Stimulated activated CD8-positive, alpha-beta memory T cell treated with anti-CD3 and anti-CD28 coated beads, Interleukin-4, amount 100 ng/mL, for 48 hours (primary cell): ENCODE results near the gene PCDHGA1.

Experiments used
- DNase-seq: peaks from one replicate; pipeline ENCODE4 v3.0.0-alpha.2; 2020

The PCDHGA1 gene

DNA sequence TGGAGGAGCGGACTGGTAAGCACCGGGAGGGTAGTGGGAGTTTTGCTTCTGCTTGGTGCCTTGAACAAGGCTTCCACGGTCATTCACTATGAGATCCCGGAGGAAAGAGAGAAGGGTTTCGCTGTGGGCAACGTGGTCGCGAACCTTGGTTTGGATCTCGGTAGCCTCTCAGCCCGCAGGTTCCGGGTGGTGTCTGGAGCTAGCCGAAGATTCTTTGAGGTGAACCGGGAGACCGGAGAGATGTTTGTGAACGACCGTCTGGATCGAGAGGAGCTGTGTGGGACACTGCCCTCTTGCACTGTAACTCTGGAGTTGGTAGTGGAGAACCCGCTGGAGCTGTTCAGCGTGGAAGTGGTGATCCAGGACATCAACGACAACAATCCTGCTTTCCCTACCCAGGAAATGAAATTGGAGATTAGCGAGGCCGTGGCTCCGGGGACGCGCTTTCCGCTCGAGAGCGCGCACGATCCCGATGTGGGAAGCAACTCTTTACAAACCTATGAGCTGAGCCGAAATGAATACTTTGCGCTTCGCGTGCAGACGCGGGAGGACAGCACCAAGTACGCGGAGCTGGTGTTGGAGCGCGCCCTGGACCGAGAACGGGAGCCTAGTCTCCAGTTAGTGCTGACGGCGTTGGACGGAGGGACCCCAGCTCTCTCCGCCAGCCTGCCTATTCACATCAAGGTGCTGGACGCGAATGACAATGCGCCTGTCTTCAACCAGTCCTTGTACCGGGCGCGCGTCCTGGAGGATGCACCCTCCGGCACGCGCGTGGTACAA, 146.0 kb downstream of the PCDHGA1 start:
- DNase-seq = no peak

DNA sequence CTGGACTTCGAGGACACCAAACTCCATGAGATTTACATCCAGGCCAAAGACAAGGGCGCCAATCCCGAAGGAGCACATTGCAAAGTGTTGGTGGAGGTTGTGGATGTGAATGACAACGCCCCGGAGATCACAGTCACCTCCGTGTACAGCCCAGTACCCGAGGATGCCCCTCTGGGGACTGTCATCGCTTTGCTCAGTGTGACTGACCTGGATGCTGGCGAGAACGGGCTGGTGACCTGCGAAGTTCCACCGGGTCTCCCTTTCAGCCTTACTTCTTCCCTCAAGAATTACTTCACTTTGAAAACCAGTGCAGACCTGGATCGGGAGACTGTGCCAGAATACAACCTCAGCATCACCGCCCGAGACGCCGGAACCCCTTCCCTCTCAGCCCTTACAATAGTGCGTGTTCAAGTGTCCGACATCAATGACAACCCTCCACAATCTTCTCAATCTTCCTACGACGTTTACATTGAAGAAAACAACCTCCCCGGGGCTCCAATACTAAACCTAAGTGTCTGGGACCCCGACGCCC, 146.8 kb downstream of the PCDHGA1 start:
- no peak for DNase-seq

DNA sequence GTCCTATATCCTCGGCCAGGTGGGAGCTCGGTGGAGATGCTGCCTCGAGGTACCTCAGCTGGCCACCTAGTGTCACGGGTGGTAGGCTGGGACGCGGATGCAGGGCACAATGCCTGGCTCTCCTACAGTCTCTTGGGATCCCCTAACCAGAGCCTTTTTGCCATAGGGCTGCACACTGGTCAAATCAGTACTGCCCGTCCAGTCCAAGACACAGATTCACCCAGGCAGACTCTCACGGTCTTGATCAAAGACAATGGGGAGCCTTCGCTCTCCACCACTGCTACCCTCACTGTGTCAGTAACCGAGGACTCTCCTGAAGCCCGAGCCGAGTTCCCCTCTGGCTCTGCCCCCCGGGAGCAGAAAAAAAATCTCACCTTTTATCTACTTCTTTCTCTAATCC, 147.5 kb downstream of the PCDHGA1 start:
- DNase-seq = no peak

GRCh38 chr5:141478321-141478945, 148.1 kb downstream of the PCDHGA1 start:
- no peak for DNase-seq

- no peak for DNase-seq
These were observed 149.5 kb downstream of the PCDHGA1 start for GRCh38 chr5:141479776-141480175.

DNA sequence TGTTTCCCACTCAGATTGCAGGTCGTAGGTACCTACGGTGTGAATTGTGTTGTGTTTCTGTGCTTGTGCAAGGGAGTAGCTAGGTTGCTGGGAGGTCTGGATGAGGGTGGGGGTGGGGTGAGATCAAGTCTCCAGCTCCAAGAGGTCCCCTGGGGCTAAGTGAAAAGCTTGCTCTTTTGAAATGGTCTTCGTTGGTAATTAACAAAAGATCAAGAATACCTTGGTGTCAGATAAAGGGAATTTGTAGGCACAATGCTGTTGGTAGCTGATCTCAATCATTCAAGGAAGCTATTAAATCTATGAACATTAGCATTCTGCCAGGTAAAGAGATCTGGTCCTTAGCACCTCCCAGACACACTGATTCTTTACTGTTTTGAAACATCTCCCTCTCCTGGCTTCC, 153.6 kb downstream of the PCDHGA1 start:
- DNase-seq = no peak

GRCh38 chr5:141484310-141484640, 154.0 kb downstream of the PCDHGA1 start:
- no peak for DNase-seq

DNA sequence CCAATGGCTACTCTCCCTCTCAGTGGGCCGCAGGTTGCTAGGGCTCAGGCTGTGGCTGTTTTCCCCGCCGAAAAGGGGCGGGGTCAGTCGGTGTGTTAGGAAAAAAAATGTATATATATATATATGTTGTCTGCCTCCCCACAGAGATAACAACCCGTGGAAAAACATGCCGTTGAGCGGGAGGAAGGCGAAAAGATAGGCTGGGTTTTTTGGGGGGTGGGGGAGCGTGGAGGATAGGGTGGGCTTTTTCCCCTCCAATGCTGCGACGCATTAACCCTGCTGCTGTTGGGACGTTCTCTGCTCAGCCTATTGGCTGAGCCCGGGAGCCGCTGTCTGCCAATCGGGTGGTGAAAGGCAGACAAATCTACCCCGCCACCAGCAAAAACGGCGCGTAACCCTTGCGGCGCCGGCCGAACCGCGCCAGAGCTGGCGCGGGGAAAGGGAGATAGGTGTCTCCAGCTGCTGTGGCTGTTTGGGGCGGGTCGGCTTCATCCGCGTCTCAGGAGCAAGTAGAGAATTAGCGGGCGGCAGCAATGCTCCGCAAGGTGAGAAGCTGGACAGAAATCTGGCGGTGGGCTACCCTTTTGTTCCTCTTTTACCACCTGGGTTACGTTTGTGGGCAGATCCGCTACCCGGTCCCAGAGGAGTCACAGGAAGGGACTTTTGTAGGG, 154.5 kb downstream of the PCDHGA1 start, which contains the start of gene PCDHGC4:
Gene PCDHGC4, plus strand, starts transcription at position 390 of the 671 bp plus-strand sequence. Its CDS starts 144 bp downstream, at position 534.
- DNase-seq = no peak

DNA sequence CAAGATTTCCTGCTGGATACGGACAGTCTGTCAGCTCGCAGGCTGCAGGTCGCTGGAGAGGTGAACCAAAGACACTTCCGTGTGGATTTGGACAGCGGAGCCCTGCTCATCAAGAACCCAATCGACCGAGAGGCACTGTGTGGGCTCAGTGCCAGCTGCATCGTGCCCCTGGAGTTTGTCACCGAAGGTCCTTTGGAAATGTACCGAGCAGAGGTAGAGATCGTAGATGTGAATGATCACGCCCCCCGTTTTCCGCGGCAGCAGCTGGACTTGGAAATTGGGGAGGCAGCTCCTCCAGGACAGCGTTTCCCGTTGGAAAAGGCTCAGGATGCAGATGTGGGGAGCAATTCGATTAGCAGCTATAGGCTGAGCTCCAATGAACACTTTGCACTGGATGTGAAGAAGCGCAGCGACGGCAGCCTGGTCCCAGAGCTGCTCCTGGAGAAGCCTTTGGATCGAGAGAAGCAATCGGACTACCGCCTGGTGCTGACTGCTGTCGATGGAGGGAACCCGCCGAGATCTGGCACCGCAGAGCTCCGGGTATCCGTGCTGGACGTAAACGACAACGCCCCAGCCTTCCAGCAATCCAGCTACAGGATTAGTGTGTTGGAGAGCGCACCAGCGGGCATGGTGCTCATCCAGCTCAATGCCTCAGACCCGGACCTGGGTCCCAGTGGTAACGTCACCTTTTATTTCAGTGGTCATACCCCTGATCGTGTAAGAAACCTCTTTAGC, 155.2 kb downstream of the PCDHGA1 start:
- no peak for DNase-seq

DNA sequence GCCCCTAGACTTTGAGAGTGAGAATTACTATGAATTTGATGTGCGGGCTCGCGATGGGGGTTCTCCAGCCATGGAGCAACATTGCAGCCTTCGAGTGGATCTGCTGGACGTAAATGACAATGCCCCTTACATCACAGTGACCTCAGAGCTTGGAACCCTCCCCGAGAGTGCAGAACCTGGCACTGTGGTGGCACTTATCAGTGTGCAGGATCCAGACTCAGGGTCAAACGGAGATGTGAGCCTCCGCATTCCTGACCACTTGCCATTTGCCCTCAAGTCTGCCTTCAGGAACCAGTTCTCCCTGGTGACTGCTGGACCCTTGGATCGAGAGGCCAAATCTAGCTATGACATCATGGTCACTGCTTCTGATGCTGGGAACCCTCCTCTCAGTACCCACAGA, 155.8 kb downstream of the PCDHGA1 start:
- DNase-seq = no peak

DNA sequence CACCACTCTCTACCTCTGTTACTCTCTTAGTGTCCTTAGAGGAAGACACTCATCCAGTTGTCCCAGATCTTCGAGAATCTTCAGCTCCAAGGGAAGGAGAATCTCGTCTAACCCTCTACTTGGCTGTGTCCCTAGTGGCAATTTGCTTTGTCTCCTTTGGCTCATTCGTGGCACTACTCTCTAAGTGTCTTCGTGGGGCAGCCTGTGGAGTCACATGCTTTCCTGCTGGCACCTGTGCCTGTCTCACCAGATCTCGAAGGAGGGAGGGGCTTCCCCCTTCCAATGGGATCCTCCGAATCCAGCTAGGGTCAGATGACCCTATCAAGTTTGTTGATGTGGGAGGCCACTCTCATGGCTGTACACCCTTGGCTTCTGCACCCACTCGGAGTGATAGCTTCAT, 156.8 kb downstream of the PCDHGA1 start:
- no peak for DNase-seq

DNA sequence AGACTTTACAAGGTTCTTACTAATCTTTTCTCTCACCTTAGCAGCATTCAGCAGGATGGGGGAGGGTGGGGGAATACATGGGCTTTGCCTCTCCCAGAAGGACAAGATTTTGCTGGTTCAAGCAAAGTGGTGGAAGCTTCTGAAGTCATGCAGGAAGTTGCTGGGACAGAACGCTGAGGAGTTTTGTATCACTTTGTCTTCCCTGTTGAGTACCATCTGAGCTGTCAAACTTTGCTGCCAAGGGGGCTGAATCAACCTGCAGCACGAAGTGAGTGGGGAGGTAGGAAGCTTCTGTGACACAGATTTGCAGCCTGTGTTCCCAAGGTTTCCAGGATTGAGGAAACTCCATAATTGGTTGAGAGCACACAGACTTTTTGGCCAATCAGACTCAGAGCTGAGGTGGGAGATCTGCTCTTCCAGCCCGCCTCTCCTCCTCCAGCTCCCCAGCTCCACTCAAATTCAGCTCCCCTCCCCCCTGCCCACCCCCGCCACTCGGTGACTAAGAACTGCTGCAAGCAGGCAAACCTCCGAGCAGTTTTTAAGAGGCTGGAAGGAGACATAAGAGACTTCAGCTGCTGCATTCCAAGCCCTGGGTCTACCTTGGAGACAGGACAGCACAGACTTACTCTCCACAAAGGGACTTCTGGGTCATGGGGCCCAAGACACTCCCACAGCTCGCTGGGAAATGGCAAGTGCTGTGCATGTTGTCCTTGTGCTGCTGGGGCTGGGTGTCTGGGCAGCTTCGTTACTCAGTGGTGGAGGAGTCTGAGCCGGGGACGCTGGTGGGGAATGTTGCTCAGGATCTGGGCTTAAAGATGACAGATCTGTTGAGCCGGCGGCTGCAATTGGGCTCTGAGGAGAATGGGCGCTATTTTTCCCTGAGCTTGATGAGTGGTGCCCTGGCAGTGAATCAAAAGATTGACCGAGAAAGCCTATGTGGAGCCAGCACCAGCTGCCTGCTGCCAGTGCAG, 158.6 kb downstream of the PCDHGA1 start, which contains the start of gene PCDHGC5:
Gene PCDHGC5, plus strand, starts transcription at position 491 of the 971 bp plus-strand sequence. Its CDS starts 160 bp downstream, at position 651.
- DNase-seq = no peak

DNA sequence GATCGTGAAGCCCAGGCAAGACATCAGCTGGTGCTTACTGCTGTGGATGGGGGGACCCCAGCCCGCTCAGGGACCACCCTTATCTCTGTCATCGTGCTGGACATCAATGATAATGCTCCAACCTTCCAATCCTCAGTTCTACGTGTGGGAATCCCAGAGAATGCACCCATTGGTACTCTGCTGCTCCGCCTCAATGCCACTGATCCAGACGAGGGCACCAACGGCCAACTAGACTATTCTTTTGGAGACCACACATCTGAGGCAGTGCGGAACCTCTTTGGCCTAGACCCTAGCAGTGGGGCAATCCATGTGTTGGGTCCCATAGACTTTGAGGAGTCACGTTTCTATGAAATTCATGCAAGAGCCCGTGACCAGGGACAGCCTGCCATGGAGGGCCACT, 159.5 kb downstream of the PCDHGA1 start:
- no peak for DNase-seq

- DNase-seq = no peak
These were observed 160.0 kb downstream of the PCDHGA1 start for GRCh38 chr5:141490271-141490670.

GRCh38 chr5:141490771-141491170, 160.5 kb downstream of the PCDHGA1 start:
- DNase-seq = no peak

GRCh38 chr5:141491323-141492167, 161.2 kb downstream of the PCDHGA1 start:
- no peak for DNase-seq

- DNase-seq = no peak
These were observed 162.0 kb downstream of the PCDHGA1 start for GRCh38 chr5:141492168-141492885.

DNA sequence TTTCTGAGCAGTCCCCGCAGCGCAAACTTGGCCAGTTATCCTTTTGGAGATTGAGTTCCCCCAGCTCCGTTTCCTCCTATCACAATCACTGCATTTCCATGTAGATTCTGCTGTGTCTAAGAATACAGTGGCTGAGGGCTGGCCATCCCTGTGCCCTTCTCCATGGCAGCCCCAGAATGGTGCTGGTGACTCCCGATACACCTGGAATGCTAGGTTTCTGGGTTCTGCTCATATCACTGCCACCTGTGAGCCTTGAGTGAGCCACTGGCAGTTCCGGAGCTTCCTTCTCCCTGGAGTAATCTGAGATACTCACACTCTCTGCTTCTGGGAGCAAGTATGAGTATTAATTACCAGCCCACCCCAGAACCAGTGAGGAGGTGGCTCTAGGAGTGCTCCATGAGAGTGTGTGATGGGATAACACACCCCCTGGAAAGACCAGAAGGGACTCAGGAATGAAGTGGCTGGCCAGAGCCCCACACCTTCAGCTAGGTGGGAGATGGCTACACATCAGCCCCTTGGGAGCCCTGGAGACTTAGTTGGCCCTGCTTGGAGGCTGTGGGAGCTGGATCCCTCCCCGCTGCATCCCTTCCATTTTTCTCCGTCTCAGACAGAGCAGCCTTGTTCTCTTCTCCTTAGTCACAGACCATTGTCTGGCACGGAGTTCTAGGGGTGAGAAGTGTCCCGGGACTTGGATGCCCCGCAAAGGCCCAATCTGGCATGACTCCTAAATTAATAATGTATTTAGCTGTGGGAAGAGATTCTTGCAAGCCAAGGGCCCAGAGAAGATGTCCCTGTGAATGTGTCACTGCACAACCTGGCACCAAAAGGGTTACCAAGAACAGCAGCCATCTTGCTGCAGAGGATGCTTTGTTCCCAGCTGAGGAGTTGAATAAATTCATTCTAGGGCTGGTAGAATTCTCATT, 163.4 kb downstream of the PCDHGA1 start:
- no peak for DNase-seq
